GM23248 (cell line): Measurements from ENCODE around the gene TSEN54.

ENCODE experiments used
- EZH2 ChIP-seq: fragments of 200-600 bp; sonication (generic); IDR thresholded peaks from 2 replicates; pipeline ENCODE4 v1.6.1; 2018; ENCODE audit warnings: antibody characterized with exemption, mild to moderate bottlenecking; ENCODE audit not compliant: insufficient read depth, poor library complexity, severe bottlenecking
- EZH2phosphoT487 ChIP-seq: fragments of 200-600 bp; sonication (generic); IDR thresholded peaks from 2 replicates; pipeline ENCODE4 v1.6.1; 2018; ENCODE audit warnings: antibody characterized with exemption, moderate library complexity, mild to moderate bottlenecking, low read depth; ENCODE audit not compliant: insufficient read depth

GRCh38 chr17:75494326-75494877 is 21.9 kb upstream of the TSEN54 start:
- TF ChIP-seq EZH2phosphoT487 (no peak), EZH2 (no peak)
